ENCODE data around the gene IVNS1ABP. TPM values are rescaled to one million over a fixed set of nuclear protein-coding genes. Genes with fewer than 3 reads are reported as not detected.

Gene IVNS1ABP
- total RNA-seq, 6 experiments from 2014 or later, result 34.1 to 52.4 (median 41.2) TPM

GRCh38 chr1:185292237-185292636, 24.8 kb downstream of the IVNS1ABP start:
- no peak overlapping the region for H3K27ac Mint-ChIP-seq
- no peak for TF ChIP-seq CTCF (IDR thresholded peaks at IDR 0.05)

GRCh38 chr1:185291652-185292051, 25.4 kb downstream of the IVNS1ABP start:
- Mint-ChIP-seq H3K27me3 (ENCODE audit: insufficient read depth) (peaks cover 1% of the 10 kb centered on the region; the same call in 1 of the 2 replicates), H3K27ac (no peak overlapping the region), H3K36me3 (ENCODE audit: low read depth) (peaks cover 14% of the 10 kb centered on the region), H3K9me3 (no peaks in the 10 kb centered on the region), H3K4me1 (ENCODE audit: low read depth) (no peaks in the 10 kb centered on the region), H3K4me3 (no peak overlapping the region)
- DNase-seq, result no peak
- no peak for TF ChIP-seq CTCF (IDR thresholded peaks at IDR 0.05)

More at GRCh38 chr1:185292237-185292636, 24.8 kb downstream of the IVNS1ABP start:
- no peaks in the 10 kb centered on the region for H3K4me1 Mint-ChIP-seq (ENCODE audit: low read depth)
- H3K36me3 Mint-ChIP-seq (ENCODE audit: low read depth), result peaks cover 14% of the 10 kb centered on the region
- no peak for DNase-seq
- H3K4me3 Mint-ChIP-seq, result no peak overlapping the region
- no peaks in the 10 kb centered on the region for H3K9me3 Mint-ChIP-seq
- peaks cover 1% of the 10 kb centered on the region; the same call in 1 of the 2 replicates for H3K27me3 Mint-ChIP-seq (ENCODE audit: insufficient read depth)

GRCh38 chr1:185291159-185291558, 25.9 kb downstream of the IVNS1ABP start:
- H3K27ac Mint-ChIP-seq, result no peak overlapping the region
- H3K4me3 Mint-ChIP-seq, result no peak overlapping the region
- H3K36me3 Mint-ChIP-seq (ENCODE audit: low read depth), result peaks cover 14% of the 10 kb centered on the region
- no peaks in the 10 kb centered on the region for H3K4me1 Mint-ChIP-seq (ENCODE audit: low read depth)
- H3K27me3 Mint-ChIP-seq (ENCODE audit: insufficient read depth), result peaks cover 1% of the 10 kb centered on the region; the same call in 1 of the 2 replicates
- no peaks in the 10 kb centered on the region for H3K9me3 Mint-ChIP-seq
- TF ChIP-seq CTCF (IDR thresholded peaks at IDR 0.05), result no peak
- no peak for DNase-seq

GRCh38 chr1:185289880-185290279, 27.2 kb downstream of the IVNS1ABP start:
- H3K27ac Mint-ChIP-seq, result no peak overlapping the region
- no peaks in the 10 kb centered on the region for H3K9me3 Mint-ChIP-seq
- no peak for TF ChIP-seq CTCF (IDR thresholded peaks at IDR 0.05)

GRCh38 chr1:185288435-185288834, 28.6 kb downstream of the IVNS1ABP start:
- Mint-ChIP-seq H3K4me1 (ENCODE audit: low read depth) (peaks cover 8% of the 10 kb centered on the region), H3K9me3 (no peaks in the 10 kb centered on the region), H3K4me3 (no peak overlapping the region), H3K27me3 (ENCODE audit: insufficient read depth) (peaks cover 1% of the 10 kb centered on the region), H3K36me3 (ENCODE audit: low read depth) (no peaks in the 10 kb centered on the region), H3K27ac (no peak overlapping the region)
- no peak for DNase-seq
- TF ChIP-seq CTCF (IDR thresholded peaks at IDR 0.05), result no peak

More at GRCh38 chr1:185289880-185290279, 27.2 kb downstream of the IVNS1ABP start:
- Mint-ChIP-seq H3K36me3 (ENCODE audit: low read depth) (peaks cover 10% of the 10 kb centered on the region), H3K4me3 (no peak overlapping the region), H3K4me1 (ENCODE audit: low read depth) (peaks cover 4% of the 10 kb centered on the region), H3K27me3 (ENCODE audit: insufficient read depth) (peaks cover 1% of the 10 kb centered on the region)
- DNase-seq, result no peak

- no peaks in the 10 kb centered on the region for H3K9me3 Mint-ChIP-seq
- DNase-seq, result no peak
- peaks cover 8% of the 10 kb centered on the region for H3K4me1 Mint-ChIP-seq (ENCODE audit: low read depth)
- H3K27ac Mint-ChIP-seq, result no peak overlapping the region
- no peak for TF ChIP-seq CTCF (IDR thresholded peaks at IDR 0.05)
- no peaks in the 10 kb centered on the region for H3K36me3 Mint-ChIP-seq (ENCODE audit: low read depth)
- H3K4me3 Mint-ChIP-seq, result no peak overlapping the region
- peaks cover 1% of the 10 kb centered on the region for H3K27me3 Mint-ChIP-seq (ENCODE audit: insufficient read depth)
Observed at GRCh38 chr1:185287451-185287850, 29.6 kb downstream of the IVNS1ABP start.
